Measurements from ENCODE around the gene THPO.

DNA sequence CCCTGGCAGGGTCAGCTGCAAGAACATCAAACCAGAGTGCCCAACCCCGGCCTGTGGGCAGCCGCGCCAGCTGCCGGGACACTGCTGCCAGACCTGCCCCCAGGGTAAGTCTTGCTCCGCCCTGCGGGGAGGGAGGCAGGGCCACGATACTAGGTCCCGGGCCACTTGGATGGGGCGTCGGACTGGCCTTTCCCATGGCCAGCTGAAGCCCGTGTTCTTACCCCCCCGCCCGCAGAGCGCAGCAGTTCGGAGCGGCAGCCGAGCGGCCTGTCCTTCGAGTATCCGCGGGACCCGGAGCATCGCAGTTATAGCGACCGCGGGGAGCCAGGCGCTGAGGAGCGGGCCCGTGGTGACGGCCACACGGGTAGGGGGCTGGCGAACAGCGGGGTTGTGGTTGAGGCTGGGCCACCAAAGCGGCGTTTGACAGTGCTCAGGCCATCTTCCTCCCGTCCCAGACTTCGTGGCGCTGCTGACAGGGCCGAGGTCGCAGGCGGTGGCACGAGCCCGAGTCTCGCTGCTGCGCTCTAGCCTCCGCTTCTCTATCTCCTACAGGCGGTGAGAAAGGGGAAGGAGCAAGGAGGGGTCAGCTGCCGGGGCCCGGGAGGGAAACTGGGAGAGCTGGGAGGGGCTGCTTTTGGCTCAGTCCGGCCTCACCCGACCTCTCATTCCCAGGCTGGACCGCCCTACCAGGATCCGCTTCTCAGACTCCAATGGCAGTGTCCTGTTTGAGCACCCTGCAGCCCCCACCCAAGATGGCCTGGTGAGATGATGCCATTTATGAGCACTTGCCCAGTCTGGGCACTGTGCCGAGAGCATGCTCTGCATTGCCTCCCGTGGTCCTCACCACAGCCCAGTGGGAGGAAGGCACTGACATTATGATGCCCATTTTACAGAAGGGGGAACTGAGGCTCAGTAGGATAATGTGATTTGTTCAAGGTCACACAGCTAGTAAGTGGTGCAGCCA is 3.5 kb upstream of the THPO start:
- TF ChIP-seq SP1 (IDR thresholded peaks at IDR 0.05) = no peak
- TF ChIP-seq CTBP1 (IDR thresholded peaks at IDR 0.05; ENCODE audit: borderline replicate concordance) = no peak
